ENCODE measurements around the gene MORC1.

Gene MORC1

DNA sequence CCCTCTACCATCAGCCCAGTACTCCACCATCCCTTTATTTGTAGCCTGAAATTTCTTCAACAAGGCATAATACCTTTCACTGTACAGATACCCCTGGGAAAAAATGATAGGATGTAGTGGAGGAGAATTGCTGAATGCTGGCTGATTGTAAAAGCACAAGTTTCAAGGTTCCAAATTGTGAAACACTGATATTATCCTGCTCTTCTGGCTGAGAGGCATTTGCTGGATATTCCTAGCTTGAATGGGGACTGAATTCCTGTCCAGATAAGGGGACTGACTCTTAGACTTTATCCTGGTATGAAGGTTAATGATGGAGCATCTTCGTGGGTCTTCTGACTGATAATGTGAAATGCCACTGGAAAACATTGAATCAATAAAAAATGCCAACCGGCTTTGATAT, 9.6 kb upstream of the MORC1 start:
- no peak for DNase-seq (ENCODE audit: low read depth)
- no peak overlapping the region for H3K4me3 ChIP-seq (ENCODE audit: low read depth, low read length)
- TF ChIP-seq, protein P1, sequence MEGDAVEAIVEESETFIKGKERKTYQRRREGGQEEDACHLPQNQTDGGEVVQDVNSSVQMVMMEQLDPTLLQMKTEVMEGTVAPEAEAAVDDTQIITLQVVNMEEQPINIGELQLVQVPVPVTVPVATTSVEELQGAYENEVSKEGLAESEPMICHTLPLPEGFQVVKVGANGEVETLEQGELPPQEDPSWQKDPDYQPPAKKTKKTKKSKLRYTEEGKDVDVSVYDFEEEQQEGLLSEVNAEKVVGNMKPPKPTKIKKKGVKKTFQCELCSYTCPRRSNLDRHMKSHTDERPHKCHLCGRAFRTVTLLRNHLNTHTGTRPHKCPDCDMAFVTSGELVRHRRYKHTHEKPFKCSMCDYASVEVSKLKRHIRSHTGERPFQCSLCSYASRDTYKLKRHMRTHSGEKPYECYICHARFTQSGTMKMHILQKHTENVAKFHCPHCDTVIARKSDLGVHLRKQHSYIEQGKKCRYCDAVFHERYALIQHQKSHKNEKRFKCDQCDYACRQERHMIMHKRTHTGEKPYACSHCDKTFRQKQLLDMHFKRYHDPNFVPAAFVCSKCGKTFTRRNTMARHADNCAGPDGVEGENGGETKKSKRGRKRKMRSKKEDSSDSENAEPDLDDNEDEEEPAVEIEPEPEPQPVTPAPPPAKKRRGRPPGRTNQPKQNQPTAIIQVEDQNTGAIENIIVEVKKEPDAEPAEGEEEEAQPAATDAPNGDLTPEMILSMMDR (conservative IDR thresholded peaks at IDR 0.05; ENCODE audit: low read depth, low read length), result no peak

DNA sequence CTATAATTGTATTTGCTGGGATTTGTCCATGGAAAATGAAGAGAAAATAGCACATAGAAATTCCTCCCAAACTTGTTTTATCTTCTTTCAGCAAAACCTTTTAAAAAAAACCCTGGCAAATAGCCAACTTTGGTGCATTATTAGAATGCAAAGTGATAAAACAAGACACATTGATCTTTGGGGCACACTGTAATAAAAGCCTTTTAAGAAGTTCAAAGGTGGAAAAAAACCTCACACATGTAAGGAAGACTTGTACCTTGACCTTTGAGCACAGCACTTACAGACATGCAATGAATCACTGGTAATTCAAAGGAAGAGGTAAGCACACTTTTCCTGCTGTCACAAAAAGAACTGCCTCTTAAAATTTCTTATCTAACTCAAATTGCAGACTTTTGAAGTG, 8.0 kb upstream of the MORC1 start:
- TF ChIP-seq, protein P1 (conservative IDR thresholded peaks at IDR 0.05; ENCODE audit: low read depth, low read length), result no peak
- no peak overlapping the region for H3K4me3 ChIP-seq (ENCODE audit: low read depth, low read length)
- no peak for DNase-seq (ENCODE audit: low read depth)

DNA sequence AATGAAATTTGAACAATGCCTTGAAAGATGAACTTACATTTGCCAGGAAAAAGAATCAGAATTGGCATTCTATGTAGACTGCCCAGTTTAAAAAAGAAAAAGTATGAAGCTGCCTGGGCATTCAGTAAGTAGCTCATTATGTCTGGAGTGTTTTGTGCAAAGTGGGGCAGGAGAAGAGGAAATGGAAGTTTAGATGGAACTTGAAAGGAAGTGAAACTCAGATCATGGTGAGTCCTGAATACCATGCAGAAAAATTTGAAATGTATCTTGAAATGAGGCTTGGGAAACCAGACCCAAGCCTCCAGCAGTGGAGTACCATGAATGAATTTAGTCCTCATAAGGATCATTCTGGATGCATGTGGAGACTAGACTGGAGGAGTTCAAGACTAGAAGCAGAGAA, 4.8 kb upstream of the MORC1 start:
- no peak overlapping the region for H3K4me3 ChIP-seq (ENCODE audit: low read depth, low read length)
- TF ChIP-seq, protein P1 (conservative IDR thresholded peaks at IDR 0.05; ENCODE audit: low read depth, low read length), result no peak
- no peak for DNase-seq (ENCODE audit: low read depth)

DNA sequence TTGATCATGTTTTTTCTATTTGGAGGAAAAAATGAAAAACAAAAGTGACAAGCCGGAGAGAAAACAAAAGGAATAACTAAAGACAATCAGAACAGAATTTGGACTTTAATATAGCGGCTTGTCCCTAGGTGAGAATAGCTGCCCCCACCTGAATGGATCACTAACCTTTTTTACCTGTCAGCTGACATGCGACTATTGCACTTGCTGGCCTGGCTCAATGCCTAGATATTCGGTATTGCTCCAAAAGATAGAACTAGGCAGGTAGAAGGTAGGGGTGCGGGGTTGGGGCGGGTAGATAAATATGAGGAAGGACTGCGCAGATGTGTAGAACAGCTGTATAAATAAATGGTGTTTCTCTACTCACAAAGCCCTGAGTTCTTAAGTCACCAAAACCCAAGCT, 650 bp upstream of the MORC1 start:
- no peak overlapping the region for H3K4me3 ChIP-seq (ENCODE audit: low read depth, low read length)
- no peak for DNase-seq (ENCODE audit: low read depth)
- TF ChIP-seq, protein P1 (conservative IDR thresholded peaks at IDR 0.05; ENCODE audit: low read depth, low read length), result no peak

DNA sequence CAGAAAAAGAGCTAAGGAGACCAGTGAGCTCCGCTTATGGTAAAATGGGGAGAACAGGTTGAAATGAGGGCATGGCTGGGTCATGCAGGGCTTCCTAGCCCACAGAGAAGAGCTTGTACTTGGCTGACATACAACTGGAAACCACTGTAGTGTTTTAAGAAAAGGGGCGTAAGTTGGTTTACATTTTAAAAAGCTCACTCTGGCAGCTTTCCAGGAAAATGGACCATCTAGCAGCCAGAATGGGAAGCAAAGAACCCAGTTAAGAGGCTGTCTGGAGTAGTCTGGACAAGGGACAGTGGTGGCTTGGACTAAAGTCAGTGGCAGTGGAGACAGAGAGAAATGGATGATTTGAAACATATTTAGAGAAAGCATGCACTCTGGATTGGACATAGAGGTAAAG, 1.9 kb downstream of the MORC1 start:
- no peak overlapping the region for H3K4me3 ChIP-seq (ENCODE audit: low read depth, low read length)
- no peak for DNase-seq (ENCODE audit: low read depth)
- TF ChIP-seq, protein P1 (conservative IDR thresholded peaks at IDR 0.05; ENCODE audit: low read depth, low read length), result no peak

DNA sequence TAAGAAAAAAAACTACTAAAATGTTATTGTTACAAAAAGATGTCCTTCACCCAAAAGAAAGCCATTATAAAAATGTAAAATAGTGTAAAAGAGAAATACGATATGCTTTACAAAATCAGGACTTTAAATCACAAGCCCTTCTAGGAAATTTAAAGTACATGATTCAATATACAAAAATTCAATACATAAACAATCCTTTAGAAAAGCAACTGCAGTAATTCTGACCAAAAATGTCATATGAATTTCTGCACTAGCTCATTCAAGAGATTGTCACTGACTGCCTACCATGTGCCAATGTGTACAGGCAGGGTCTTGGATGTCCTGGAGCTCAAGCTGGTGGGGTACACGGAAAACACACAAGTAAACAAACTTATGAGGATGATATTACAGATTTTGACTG, 2.5 kb downstream of the MORC1 start:
- TF ChIP-seq, protein P1 (conservative IDR thresholded peaks at IDR 0.05; ENCODE audit: low read depth, low read length), result no peak
- no peak overlapping the region for H3K4me3 ChIP-seq (ENCODE audit: low read depth, low read length)

DNA sequence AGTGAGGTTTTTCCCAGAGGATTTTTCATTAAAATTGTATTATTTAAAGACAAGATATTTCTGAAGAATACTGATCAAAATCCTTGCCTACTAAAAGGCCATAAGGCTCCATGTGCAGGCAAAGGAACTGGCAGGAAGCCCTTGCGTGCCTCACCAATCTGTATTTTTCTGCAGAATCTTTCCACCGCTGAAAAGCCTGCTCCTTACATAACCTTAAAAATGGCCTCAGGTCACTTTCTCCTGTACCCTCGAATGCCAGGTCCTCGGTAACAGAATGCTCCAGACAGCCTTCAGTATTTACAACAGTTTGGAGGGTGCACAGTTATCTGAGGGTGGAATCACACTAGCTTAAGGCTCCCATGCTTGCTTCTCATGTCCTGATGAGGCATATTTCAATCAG, 3.2 kb downstream of the MORC1 start:
- TF ChIP-seq, protein P1 (conservative IDR thresholded peaks at IDR 0.05; ENCODE audit: low read depth, low read length), result no peak
- no peak overlapping the region for H3K4me3 ChIP-seq (ENCODE audit: low read depth, low read length)
- DNase-seq (ENCODE audit: low read depth), result no peak

More for the DNA sequence above, 2.5 kb downstream of the MORC1 start:
- DNase-seq (ENCODE audit: low read depth), result peak; percentile 10

All from choroid plexus epithelial cell (primary cell).